Calu3 (cell line): ENCODE results near the gene C4orf17. TPM values are rescaled to one million over a fixed set of nuclear protein-coding genes. Genes with fewer than 3 reads are reported as not detected.

Experiments
- BruUV-seq: library from RNA; stranded (reverse); fragments of 400-500 nt; replicated peaks from 2 replicates; lab custom pipeline; 2021; lab: Mats Ljungman, UMichigan
- CTCF ChIA-PET: fragments of 300-600 bp; sonication (Branson Sonifier 250); formaldehyde crosslinking; loops from one replicate; lab custom pipeline; 2022; ENCODE audit warnings: antibody characterized with exemption; lab: Charles Lee
- DNase-seq: peaks from one replicate; pipeline ENCODE4 v3.0.0; 2022
- H3K27ac Mint-ChIP-seq: one replicate; pipeline ENCODE4 v1.8.0; 2022; ENCODE audit warnings: mixed read lengths; ENCODE audit not compliant: unreplicated experiment
- H3K27me3 Mint-ChIP-seq: one replicate; pipeline ENCODE4 v1.8.0; 2022; ENCODE audit warnings: mixed read lengths; ENCODE audit not compliant: unreplicated experiment
- H3K36me3 Mint-ChIP-seq: one replicate; pipeline ENCODE4 v1.8.0; 2022; ENCODE audit warnings: mild to moderate bottlenecking, moderate library complexity, mixed read lengths; ENCODE audit not compliant: insufficient read depth, unreplicated experiment
- H3K4me1 Mint-ChIP-seq: one replicate; pipeline ENCODE4 v1.8.0; 2022; ENCODE audit warnings: mild to moderate bottlenecking, low read depth, mixed read lengths; ENCODE audit not compliant: unreplicated experiment
- H3K4me3 Mint-ChIP-seq: one replicate; pipeline ENCODE4 v1.8.0; 2022; ENCODE audit warnings: mild to moderate bottlenecking, low read depth, moderate library complexity, mixed read lengths; ENCODE audit not compliant: unreplicated experiment
- H3K9me3 Mint-ChIP-seq: one replicate; pipeline ENCODE4 v1.8.0; 2022; ENCODE audit warnings: low read depth, mixed read lengths; ENCODE audit not compliant: unreplicated experiment
- CTCF ChIP-seq: fragments of 200-600 bp; IDR thresholded peaks from one replicate; pipeline ENCODE4 v1.8.0; 2022; ENCODE audit warnings: antibody characterized with exemption; ENCODE audit not compliant: unreplicated experiment
- intact Hi-C: fragments of 100-400 bp; cut with micrococcal nuclease; formaldehyde crosslinking; loops from one replicate; pipeline ENCODE4 v1.10.0; 2022; ENCODE audit not compliant: unreplicated experiment
- total RNA-seq: library from RNA; stranded (reverse); gene quantifications from 2 replicates; pipeline ENCODE4 v1.2.3, GENCODE V29; 2022

Gene C4orf17
- total RNA-seq, 1 experiment from 2014 or later = not detected

GRCh38 chr4:99536848-99537247, 26.0 kb downstream of the C4orf17 start:
- Mint-ChIP-seq H3K36me3 (no peaks in the 10 kb centered on the region), H3K27ac (no peak overlapping the region), H3K9me3 (no peaks in the 10 kb centered on the region), H3K27me3 (no peaks in the 10 kb centered on the region), H3K4me1 (peaks cover 13% of the 10 kb centered on the region), H3K4me3 (no peak overlapping the region)
- intact Hi-C loops = no loop called here
- no peak for DNase-seq
- no peak for TF ChIP-seq CTCF
- CTCF ChIA-PET = no interaction called here
- BruUV-seq = no TSS peak

DNA sequence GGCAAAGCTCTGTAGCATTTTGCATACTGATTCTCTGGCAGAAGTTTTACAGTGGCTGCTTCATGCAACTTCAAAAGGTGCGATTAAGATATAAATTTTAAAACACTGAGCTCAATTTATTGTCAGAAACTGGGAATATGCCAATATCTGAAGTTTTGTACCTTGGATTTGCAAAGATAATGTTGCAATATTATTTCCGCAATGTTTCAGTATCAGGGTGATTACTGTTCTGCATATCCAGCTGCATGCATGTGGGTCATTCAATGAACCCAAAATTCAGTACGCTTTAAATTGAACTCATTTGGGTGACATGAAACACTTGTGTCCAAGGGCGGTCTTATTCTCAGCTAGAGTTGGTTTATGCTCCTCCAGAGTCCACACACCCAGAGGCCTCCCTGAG, 26.9 kb downstream of the C4orf17 start:
- CTCF ChIA-PET = no interaction called here
- H3K9me3 Mint-ChIP-seq = no peaks in the 10 kb centered on the region
- no peak for TF ChIP-seq CTCF
- no peaks in the 10 kb centered on the region for H3K27me3 Mint-ChIP-seq
- no peak overlapping the region for H3K4me3 Mint-ChIP-seq
- DNase-seq = no peak
- no peaks in the 10 kb centered on the region for H3K36me3 Mint-ChIP-seq
- no TSS peak for BruUV-seq
- intact Hi-C loops = no loop called here
- peaks cover 13% of the 10 kb centered on the region for H3K4me1 Mint-ChIP-seq
- no peak overlapping the region for H3K27ac Mint-ChIP-seq

DNA sequence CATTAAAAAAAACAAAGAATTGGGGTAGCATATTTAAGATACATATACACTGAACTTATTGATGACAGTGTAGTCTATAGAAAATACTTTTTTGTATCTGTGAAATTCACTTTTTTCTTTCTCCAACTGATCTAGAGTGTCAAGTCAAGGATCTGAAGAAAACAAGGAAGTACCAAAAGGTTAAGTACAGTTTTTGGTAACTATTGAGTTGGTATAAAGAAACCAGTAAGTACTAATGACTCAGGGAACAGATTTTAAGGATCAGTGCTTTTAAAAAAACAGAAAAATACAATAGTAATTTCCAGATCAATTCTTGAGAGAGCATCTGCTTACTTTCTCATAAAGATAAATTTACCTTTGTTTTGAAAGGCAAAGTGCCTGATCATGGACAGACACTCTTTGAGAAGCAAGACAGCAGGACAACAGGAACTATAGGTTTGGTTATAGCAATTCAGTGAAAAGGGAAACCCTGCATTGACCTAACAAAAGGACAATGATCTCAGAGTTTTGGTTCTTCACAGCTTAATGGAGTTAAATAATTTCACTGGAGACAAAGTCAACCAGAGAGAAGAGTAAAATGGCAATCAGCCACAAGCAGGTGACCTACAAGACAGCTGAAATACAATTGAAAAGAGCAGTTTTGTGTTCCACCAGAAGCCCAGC, 29.6 kb downstream of the C4orf17 start:
- no peak for DNase-seq
- Mint-ChIP-seq H3K36me3 (no peaks in the 10 kb centered on the region), H3K27ac (peak overlapping the region; percentile 56), H3K4me3 (no peak overlapping the region), H3K27me3 (no peaks in the 10 kb centered on the region), H3K9me3 (peaks cover 6% of the 10 kb centered on the region), H3K4me1 (peaks cover 13% of the 10 kb centered on the region)
- intact Hi-C loops = no loop called here
- no peak for TF ChIP-seq CTCF
- no TSS peak for BruUV-seq
- CTCF ChIA-PET = no interaction called here

GRCh38 chr4:99552872-99553271, 42.1 kb downstream of the C4orf17 start:
- no TSS peak for BruUV-seq
- intact Hi-C loops = no loop called here
- Mint-ChIP-seq H3K27ac (no peak overlapping the region), H3K4me1 (no peaks in the 10 kb centered on the region), H3K27me3 (no peaks in the 10 kb centered on the region), H3K4me3 (no peak overlapping the region), H3K9me3 (no peaks in the 10 kb centered on the region), H3K36me3 (no peaks in the 10 kb centered on the region)
- CTCF ChIA-PET = no interaction called here
- DNase-seq = no peak
- no peak for TF ChIP-seq CTCF
